ENCODE data around the gene TMOD4.

DNA sequence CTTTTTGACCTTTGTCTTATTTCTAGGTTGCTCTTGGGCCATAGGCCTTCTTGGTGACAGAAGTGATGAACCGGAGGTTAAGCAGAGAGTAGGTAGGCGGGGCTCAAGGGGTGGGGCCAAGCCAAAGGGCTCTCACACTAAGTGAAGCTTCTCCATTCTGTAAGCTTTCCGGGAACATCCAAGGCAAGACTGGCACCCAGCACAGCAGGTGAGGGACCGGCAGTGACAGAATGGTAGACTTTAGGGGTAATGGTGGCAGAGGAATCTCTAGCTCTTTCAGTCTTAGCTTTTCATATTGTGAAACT is 19.3 kb downstream of the TMOD4 start, which contains the start of gene TNFAIP8L2:
- TF ChIP-seq, protein P1, sequence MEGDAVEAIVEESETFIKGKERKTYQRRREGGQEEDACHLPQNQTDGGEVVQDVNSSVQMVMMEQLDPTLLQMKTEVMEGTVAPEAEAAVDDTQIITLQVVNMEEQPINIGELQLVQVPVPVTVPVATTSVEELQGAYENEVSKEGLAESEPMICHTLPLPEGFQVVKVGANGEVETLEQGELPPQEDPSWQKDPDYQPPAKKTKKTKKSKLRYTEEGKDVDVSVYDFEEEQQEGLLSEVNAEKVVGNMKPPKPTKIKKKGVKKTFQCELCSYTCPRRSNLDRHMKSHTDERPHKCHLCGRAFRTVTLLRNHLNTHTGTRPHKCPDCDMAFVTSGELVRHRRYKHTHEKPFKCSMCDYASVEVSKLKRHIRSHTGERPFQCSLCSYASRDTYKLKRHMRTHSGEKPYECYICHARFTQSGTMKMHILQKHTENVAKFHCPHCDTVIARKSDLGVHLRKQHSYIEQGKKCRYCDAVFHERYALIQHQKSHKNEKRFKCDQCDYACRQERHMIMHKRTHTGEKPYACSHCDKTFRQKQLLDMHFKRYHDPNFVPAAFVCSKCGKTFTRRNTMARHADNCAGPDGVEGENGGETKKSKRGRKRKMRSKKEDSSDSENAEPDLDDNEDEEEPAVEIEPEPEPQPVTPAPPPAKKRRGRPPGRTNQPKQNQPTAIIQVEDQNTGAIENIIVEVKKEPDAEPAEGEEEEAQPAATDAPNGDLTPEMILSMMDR (conservative IDR thresholded peaks at IDR 0.05): no peak
- TF ChIP-seq ZFX (IDR thresholded peaks at IDR 0.05): no peak
